CD4-positive, alpha-beta T cell treated with Interleukin-21 for 1 hour (primary cell): ENCODE results near the gene COL28A1.
"Not testable (repeated sequence)": the region's sequence is repeated elsewhere in the genome, so short reads cannot be mapped to it uniquely, and the experiment has no call there.

ENCODE experiments used
- DNase-seq: peaks from one replicate; pipeline ENCODE4 v3.0.0-alpha.2; 2020

Gene COL28A1

DNA sequence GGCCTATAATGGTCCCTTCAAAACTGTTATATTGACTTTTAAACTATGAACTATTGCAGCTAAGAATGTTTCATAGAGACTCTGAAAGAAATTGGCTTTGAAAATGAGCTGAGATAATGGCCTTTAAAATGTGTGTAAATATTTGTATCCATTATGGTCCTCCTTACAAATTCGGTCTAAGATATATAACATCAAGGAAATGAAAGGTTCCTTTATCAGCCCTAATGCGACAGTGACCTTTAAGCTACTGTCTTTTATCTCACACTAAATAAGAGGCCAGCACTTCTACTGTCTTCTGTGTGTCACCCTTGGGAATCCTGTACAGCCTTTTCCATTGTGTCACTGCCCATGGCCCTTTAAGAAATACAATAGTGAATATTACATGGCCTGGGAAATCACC lies 19.5 kb downstream of the COL28A1 start:
- DNase-seq = no peak

DNA sequence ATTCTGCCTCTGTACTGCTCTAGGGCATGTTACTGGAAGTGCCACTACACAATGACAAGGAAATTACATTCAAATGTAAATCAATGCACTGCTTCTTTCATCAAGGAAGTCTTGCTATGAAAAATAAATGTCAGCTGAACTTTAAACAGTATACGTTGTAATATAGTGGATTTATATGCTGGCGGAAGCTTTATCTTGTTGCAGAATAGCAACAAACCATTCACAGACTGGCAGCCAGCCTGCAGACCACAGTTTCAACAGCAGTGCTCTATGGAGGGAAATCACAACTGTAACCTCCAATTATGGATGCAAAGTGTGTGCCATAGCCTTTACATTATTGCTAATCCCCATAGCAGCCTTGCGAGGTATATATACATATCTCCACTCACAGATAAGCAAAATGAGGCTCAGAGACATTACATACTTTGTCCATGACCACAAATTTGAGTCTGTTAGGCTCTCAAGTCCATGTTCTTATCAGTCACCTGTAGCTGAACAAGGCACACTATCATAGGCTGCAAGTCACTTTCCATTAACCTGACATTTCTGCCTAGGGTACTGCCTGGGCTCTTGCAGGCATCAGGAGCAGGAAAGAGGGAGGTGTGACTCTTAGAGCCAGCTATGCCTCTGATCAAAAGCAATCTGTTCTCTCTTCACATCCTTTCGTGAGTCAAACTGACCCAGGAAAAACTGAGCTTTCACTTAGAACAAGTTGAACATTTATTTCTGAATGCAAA lies 22.6 kb downstream of the COL28A1 start:
- DNase-seq = no peak

DNA sequence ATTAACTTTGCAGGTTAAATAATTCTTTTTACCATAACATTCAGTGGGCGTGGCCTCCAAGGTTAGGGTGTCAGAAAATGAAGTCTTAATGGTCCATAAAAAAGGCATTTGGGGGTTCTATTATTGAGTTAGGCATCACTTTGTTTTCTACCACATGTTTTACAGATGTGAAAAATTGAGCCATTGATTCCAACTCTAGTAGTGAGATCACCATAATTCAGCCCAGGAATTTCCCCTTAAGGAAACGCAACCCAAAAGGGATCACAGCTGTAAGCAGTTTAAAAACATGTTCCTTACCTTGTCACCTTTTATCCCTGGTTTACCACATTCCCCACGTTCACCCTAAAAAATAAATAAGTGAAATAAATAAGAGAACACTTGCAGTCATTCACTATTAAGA lies 24.9 kb downstream of the COL28A1 start:
- DNase-seq = no peak

DNA sequence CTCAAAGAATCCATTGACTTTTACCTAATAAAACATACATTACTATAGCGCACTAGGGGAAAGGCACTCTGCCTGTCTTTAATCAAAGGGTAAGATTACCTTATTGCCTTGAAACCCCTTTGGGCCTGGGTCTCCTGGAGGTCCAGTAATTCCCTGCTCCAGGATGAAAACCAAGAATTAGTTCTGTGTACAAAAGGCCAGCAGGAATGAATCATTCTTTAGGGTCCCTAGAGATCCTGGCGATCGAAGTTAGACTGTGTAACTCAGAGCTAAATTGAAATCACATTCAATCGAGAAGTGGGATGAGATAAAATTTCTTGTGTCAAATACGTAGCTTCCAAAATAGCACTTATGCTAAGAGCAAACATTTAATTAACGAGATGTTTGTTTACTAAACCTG lies 29.8 kb downstream of the COL28A1 start:
- no peak for DNase-seq

DNA sequence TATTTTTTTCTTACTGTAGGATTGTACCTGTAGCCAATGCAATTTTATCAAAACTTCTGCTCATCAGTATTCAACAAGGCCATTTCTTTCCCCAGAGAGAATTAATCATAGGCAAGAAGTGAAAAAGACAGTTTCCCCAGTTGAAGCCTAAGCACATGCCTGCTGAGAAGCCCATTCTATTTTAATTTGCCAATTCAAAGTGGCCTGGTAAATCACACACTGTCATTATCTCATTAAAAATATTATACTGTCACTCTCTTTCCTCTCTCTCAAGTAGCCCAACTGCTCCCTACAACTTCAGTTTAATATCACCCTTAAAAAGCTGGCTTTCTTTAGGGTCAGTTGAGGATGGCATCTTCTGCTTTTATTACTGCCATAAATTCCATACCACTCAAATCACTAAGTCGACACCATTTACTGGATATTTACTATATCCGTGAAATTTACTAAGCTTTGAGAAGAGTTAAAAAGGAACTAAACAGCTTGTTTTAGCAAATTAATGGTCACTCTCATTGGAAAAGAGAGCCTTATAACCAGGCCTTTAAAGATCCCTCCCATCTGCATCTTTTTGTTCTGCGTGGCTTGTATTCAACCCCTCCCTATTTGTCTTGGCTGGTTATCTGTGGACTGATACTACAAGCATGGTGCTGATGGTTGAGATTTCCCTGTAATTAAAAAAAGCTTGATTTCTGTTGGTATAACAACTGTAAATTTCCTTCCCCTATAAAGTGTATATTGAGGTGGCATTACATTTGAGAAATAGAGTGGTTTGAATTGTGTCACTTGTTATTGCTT lies 30.6 kb downstream of the COL28A1 start:
- no peak for DNase-seq

DNA sequence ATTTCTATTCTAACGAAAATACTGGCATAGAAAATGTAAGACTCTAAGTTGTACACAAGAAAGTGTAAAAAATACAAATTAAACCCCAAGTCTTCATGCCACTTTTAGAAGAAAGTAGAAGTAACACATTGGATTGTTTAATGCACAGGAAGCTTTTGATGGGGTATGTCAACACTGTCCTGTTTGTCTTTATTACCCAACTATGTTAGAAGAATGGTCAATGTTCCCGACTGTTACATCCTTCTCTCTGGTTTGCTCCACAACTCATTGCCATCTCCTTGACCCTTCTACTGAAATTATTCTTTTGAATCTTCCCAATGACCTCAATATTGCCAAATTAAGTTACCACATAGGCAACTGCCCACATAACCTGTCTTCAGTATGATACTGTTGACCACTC lies 35.8 kb downstream of the COL28A1 start:
- DNase-seq = no peak

DNA sequence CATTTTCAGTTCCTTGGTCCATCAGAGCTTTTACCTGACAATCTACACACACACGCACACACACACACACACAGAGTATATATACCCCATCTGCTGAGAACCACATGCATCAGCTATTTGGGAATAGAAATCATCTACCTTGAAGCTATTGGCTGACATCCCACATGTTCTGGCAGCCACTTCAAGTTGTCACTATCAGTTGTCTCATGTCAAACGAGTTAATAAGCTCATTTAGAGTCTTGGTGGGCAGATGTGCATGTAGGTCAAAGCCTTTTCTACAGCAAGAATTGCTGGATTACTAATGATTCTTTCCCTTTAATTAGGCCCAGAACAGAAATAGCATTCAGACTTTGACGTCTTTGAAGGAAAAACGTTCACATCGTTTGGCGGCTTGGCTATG lies 36.8 kb downstream of the COL28A1 start:
- DNase-seq = no peak

DNA sequence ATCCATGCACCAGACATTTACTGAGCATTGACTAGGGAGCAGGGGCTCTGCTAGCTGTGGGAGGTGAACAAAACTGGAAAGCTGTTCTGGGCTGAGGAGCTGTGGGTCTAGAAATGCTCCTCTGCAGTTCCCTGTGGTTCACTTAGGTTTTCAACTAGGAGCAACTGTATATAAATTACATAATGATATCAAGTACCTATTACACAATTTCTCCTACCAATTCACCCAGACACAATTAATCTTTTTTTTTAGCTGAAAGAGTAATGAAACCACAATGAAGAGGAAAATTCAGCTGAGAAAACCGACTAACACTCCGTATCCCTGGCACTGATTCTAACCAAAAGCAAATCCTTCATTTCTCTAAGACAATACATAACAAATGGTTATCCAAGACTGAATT lies 39.4 kb downstream of the COL28A1 start:
- no peak for DNase-seq

DNA sequence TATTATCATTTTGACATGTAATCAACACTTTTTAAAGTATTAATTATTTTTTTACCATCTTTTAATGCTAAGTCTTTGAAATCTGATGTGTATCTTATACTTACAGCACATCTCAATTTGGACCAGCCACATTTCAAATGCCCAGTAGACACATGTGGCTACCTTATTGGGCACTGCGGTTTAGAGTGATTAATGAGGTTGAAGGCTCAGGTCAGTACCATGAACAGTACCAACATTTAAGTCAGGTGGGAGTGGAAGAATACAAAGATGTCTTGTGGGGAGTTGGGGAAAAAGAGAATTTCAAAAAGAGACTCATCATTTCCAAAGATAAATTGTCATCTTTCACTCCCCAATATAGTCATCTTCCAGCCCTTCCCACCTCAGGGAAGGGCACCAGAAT lies 40.5 kb downstream of the COL28A1 start:
- no peak for DNase-seq

DNA sequence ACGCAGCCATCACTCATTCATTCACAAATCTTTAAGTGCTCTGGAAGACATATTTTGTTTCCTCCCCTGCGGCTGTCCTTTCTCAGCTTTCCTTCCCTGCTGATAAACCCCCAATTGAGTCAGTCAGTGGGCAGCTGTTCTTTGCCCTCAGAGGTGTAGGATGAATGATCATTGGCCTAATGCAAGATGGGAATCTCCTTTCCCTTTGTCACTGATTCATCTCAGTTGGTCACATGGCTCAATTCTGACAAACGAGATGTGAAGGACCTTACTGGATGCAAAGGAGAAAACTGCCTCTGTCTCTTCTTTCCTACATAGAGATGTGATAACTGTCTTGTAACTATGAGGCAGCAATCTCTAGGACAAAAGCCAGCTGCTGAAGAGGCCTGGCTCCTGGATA lies 44.6 kb downstream of the COL28A1 start:
- DNase-seq = no peak

DNA sequence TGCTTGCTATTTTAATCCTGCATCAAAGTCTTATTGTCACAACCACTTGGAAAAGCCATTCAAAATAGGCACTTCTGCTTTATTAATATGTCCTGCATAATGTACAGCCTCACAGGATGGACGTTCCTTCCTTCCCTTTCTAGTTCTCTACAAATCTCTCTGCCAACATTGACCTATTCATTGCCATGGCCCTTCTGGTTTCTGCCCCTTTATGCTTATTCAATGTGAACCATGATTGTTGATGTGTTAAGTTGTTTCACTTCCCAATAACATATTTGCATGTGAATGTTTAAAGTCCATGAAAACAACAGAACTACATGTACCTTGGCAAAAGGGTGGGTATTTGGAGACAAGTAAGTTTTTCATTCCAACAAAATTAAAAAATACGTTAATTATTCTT lies 45.7 kb downstream of the COL28A1 start:
- no peak for DNase-seq

DNA sequence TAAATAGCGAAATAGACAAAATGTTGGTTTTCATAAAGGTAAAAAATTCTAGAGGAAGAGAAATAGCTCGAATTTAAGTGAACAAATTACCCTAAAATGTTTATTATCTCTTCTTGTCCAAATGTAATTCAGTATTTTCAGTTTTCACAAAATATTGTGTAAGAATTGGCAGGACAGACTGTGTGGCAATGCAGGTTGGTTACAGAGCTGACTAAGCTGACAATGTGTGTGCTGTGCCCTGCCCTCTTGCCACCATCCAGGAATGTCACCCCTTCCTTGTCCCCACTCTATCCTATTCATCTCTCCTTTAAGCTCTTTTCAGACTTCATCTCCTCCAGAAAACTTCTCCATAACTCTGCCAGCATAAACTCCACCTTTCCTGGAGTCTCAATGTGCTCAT lies 46.1 kb downstream of the COL28A1 start:
- DNase-seq = no peak

DNA sequence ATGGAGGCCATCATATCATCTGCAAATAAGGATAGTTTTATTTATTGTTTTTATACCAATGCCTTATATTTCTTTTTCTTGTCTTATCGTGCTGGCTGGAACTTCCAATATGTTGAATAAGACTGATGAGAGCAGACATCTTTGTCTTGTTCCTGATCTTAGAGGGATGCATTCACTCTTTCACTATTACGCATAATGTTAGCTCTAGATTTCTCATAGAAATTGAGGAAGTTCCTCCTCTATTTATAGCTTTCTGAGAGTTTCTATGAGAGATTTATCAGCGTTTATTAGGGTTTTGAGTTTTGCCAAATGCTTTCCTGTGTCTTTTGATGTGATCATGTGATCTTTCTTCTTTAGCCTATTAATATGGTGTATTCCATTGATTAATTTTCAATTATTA lies 49.3 kb downstream of the COL28A1 start:
- DNase-seq = no peak

DNA sequence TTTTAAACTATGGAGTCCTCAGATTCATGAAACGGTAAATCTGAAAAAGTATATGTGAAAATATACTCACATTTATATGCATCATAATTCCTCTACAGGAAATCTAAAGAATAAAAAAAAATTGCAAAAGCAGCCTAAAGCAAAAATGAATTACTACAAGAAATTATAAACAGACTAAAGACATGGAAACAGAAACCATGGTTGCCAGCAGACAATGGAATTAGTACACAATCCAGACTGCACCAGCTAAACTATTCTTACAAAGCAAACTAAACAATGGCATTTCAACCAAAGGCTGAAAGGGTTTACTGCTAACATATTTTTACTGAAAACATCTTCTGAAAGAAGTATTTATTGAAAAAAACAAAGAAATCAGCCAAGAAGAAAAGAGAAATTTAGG lies 51.6 kb downstream of the COL28A1 start:
- DNase-seq = no peak

DNA sequence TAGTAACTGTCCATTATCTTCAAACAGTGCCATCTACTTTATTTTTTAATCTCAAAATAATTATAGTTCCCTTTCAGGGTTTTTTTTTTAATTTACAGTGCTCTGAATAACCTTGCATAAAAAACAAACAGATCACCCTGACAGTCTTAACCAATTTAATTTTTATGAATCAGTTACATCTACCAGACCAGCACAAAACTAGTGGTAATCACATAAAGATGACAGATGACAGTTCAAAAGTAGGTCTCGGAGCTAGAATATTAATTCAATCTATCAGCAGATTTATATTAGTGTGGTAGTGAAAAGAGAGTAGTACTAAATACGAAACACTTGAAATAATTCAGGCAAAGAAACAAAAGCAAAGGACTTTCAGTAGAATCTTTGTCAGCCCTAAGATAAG lies 53.9 kb downstream of the COL28A1 start:
- no peak for DNase-seq

DNA sequence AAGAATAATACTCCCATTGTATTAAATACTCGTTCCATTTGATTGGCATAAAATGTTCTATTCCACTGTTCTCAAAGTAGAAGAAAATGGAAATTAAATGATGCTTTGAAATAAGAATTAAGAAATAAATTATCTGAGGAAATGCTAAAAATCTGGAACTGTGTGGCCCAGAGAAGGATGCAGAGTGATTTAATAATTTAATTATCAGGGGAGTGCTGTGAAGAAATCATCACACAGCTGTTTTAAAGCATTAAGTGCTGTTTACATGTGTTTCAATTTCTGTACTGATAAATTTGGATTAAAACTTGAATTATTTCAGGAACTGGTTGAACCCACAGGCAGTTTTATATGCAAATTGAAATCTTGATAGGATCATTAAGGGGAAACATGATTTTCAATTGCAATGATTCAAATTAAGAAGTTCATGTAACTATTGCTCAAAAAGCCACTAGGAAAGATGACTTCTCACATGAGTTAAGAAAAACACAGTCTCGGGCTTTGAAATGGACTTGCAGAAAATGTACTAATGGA lies 56.3 kb downstream of the COL28A1 start:
- DNase-seq = no peak

DNA sequence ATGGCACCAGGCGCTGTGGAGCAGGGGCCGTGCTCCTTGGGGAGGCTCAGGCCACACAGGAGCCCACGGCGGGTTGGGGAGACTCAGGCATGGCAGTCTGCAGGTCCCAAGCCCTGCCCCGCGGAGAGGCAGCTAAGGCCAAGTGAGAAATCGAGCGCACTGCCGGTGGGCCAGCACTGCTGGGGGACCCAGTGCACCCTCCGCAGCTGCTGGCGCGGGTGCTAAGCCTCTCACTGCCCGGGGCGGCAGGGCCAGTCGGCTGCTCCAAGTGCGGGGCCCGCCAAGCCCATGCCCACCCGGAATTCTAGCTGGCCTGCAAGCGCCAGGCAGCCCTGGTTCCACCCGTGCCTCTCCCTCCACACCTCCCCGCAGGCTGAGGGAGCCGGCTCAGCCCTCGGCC lies 57.1 kb downstream of the COL28A1 start:
- DNase-seq = no peak

DNA sequence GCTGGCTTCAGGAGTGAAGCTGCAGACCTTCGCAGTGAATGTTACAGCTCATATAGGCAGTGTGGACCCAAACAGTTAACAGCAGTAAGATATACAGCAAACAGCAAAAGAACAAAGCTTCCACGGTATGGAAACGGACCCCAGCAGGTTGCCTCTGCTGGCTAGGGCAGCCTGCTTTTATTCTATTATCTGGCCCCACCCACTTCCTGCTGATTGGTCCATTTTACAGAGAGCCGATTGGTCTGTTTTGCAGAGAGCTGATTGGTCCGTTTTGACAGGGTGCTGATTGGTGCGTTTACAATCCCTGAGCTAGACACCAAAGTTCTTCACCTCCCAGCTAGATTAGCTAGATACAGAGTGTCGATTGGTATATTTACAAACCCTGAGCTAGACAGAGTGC lies 58.0 kb downstream of the COL28A1 start:
- not testable (repeated sequence) for DNase-seq

DNA sequence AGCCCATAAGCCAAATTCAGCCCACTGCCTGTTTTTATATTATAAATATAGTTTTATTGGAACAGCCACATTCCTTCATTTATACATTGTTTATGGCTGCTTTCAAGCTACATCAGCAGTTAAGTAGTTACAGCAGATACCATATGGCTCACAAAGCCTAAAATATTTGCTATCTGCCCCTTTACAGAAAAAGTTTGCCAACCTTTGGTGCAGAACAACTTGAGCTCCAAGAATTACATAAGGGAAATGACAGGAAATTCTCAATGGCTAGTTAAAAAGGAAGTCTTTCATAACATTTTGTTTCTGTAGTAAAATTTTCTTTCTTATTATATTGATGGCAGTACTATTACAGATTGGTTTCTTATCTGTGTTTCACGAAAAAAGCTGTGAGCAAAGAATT lies 59.3 kb downstream of the COL28A1 start:
- no peak for DNase-seq

DNA sequence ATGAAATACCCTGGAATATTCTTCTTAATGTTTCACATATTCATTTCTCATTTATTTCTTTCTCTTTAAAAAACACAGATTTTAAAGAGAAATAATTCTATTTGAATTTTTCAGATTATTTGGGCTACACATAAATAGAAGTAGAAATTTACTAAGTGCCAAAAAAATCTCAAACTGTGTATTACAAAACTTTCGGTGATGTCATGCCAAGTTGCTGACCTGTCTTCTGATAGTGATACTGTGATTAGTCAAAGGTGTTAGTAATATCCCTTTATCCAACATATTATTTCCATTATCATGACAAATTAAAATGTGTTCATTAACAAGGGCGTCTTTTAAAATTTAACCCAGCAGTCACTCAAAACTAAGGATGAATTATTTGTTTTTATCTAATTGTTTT lies 60.1 kb downstream of the COL28A1 start:
- no peak for DNase-seq

DNA sequence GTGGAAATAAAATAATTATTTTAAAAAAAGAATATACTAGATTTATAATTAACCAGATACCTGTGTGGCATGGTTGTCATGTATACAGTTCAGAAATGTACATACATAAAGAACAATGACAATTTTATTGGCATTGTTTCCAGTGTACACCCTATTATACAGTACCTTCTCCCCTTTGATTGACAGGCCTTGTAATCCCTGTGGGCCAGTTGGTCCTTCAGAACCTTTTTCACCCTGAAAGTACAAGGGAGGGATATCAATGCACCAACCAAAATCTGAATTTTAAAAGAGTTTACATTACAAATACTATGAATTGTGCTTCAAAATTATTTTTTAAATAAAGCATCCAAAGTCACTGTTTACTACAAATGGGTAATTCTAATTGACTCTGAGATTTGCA lies 61.2 kb downstream of the COL28A1 start:
- no peak for DNase-seq

DNA sequence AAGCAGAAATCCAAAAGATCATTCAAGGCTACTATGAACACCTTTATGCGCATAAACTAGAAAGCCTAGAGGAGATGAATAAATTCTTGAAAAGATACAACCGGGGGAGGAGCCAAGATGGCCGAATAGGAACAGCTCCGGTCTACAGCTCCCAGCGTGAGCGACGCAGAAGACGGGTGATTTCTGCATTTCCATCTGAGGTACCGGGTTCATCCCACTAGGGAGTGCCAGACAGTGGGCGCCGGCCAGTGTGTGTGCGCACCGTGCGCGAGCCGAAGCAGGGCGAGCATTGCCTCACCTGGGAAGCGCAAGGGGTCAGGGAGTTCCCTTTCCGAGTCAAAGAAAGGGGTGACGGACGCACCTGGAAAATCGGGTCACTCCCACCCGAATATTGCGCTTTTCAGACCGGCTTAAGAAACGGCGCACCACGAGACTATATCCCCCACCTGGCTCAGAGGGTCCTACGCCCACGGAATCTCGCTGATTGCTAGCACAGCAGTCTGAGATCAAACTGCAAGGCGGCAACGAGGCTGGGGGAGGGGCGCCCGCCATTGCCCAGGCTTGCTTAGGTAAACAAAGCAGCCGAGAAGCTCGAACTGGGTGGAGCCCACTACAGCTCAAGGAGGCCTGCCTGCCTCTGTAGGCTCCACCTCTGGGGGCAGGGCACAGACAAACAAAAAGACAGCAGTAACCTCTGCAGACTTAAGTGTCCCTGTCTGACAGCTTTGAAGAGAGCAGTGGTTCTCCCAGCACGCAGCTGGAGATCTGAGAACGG lies 70.5 kb downstream of the COL28A1 start:
- DNase-seq = not testable (repeated sequence)

DNA sequence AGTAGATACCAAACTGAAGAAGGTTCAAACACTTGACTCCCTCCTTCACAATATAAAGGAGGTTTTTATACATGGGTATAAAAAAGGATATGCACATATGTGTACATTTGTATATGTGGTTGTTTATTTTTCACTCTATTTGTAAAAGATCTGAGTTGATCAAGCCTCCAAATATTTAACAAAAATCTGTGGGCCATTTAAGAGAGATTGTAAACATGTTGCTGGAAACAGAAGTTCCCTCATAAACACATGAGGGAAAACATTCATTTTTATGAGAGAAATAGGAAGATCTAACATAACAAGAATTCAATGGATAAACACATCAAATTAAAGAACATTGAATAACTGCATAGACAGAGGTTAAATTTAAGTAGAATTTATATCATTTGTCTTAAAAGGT lies 81.7 kb downstream of the COL28A1 start:
- no peak for DNase-seq

DNA sequence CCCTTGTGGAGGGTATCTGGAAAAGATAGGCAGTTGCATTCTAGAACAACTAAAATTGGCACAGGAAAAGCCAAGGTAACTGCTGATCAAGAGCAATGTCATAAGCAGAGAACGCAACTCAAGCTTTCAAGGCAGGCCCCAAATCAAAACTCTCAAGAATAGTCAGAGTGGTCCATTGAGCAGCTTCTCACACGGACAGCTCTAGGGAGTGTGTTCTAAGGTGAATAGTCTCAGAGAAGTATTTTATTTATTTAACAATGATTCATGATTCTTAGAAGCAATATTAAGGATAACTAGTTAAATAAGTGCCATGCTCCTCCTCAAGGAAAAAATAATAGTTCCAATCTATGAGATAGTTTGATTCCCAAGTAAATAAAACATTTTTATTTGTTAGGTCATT lies 83.0 kb downstream of the COL28A1 start:
- DNase-seq = no peak
